ENCODE measurements around the gene UNC93B1.
"Not testable (repeated sequence)": the region's sequence is repeated elsewhere in the genome, so short reads cannot be mapped to it uniquely, and the experiment has no call there.

The UNC93B1 gene

DNA sequence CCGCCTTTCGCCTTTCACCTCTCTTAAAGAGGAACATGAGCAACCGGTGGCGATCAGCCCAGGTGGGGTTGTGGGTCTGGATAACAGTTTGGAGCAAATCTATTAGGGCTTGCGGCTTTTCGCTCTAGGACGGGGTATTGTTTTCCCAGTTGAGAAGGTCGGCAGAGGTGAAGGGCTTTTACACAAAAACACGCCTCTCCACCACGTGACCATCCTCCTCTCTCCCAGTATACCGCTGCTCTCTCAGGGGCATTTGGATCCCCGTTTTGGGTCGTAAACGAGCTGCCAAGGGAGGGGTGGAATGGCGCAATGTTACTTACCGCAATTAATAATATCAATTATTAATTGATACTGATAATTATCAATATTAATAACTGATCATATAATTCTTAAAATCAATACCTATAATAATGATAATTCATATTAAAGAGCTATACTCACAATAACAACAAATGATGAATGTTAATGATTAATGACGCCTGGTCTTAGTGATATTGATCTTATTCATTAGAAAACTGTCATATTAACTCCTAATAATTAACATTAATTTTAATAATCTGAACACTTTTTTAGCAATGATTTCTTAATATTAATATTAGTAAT is 21.5 kb downstream of the UNC93B1 start:
- not testable (repeated sequence) for DNase-seq

GRCh38 chr11:67981226-67981625 is 22.7 kb downstream of the UNC93B1 start:
- DNase-seq: not testable (repeated sequence)

DNA sequence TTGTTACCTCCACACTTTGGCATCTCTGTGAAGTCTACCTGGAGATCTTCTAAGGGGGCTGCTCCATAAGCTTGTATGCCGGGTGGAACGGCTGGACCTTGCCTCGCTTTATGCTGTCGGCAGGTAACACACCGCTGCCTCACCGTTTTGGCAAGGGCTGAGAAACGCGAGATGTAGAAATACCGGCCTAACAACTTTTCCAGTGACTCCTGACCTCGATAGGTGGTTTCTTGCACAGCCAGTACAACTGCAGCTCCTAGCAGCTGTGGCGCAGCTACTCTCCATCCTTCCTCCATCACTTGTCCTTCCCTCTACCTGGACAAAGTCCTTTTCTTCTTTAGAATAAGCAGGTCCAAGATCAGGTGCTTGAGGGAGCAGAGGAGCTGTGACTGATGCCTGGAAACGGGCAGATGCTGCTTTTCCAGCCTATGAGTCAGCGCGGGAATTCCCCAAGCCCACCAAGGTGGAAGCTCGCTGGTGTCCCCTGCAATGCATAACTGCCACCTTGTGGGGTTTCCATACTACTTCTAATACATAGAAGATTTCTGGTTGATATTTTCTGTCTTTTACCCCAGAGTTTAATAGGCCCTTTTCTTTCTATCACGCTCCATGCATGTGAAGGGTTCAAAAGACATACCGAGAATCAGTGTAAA is 25.0 kb downstream of the UNC93B1 start:
- not testable (repeated sequence) for DNase-seq

- DNase-seq: not testable (repeated sequence)
Measured at GRCh38 chr11:67974746-67975145, 29.2 kb downstream of the UNC93B1 start.

- not testable (repeated sequence) for DNase-seq
Measured at GRCh38 chr11:67965830-67966348, 38.0 kb downstream of the UNC93B1 start.

- DNase-seq: not testable (repeated sequence)
Measured at GRCh38 chr11:67964746-67965145, 39.2 kb downstream of the UNC93B1 start.

DNA sequence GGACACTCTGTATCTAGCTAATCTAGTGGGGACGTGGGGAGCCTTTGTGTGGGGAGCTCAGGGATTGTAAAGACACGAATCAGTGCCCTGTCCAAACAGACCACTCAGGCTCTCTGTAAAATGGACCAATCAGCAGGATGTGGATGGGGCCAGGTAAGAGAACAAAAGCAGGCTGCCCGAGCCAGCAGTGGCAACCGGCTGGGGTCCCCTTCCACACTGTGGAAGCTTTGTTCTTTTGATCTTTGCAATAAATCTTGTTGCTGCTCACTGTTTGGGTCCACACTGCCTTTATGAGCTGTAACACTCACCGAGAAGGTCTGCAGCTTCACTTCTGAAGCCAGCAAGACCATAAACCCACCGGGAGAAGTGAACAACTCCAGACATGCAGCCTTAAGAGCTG is 40.0 kb downstream of the UNC93B1 start:
- DNase-seq: not testable (repeated sequence)

DNA sequence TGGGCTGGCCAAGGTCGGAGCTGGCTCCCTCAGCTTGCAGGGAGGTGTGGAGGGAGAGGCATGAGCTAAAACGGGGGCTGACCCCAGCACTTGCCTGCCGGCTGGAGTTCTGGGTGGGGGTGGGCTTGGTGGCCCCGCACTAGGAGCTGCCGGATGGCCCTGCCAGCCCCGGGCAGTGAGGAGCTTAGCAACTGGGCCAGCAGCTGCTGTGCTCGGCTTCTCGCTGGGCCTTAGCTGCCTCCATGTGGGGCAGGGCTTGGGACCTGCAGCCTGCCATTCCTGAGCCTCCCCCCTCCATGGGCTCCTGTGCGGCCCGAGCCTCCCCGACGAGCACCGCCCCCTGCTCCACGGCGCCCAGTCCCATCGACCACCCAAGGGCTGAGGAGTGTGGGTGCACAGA is 40.7 kb downstream of the UNC93B1 start:
- not testable (repeated sequence) for DNase-seq

GRCh38 chr11:67956236-67956635 is 47.7 kb downstream of the UNC93B1 start:
- DNase-seq: not testable (repeated sequence)

GRCh38 chr11:67955461-67956007 is 48.4 kb downstream of the UNC93B1 start:
- DNase-seq: peak; percentile 54

- not testable (repeated sequence) for DNase-seq
Measured at GRCh38 chr11:67954971-67955370, 48.9 kb downstream of the UNC93B1 start.

GRCh38 chr11:67954251-67954650 is 49.6 kb downstream of the UNC93B1 start:
- DNase-seq: not testable (repeated sequence)

- not testable (repeated sequence) for DNase-seq
Measured at GRCh38 chr11:67950705-67951104, 53.2 kb downstream of the UNC93B1 start.

GRCh38 chr11:67947785-67948184 is 56.1 kb downstream of the UNC93B1 start:
- not testable (repeated sequence) for DNase-seq

GRCh38 chr11:67946403-67946802 is 57.5 kb downstream of the UNC93B1 start:
- DNase-seq: not testable (repeated sequence)

GRCh38 chr11:67943406-67943805 is 60.5 kb downstream of the UNC93B1 start:
- not testable (repeated sequence) for DNase-seq
